Measurements from ENCODE around the gene DENND1A.

Gene DENND1A

GRCh38 chr9:123359106-123359505, 570.8 kb downstream of the DENND1A start:
- DNase-seq = no peak

GRCh38 chr9:123358181-123358905, 571.6 kb downstream of the DENND1A start:
- DNase-seq = no peak

- no peak for DNase-seq
These were observed 572.2 kb downstream of the DENND1A start for GRCh38 chr9:123357743-123358059.

- DNase-seq = no peak
These were observed 572.8 kb downstream of the DENND1A start for GRCh38 chr9:123356851-123357742.

DNA sequence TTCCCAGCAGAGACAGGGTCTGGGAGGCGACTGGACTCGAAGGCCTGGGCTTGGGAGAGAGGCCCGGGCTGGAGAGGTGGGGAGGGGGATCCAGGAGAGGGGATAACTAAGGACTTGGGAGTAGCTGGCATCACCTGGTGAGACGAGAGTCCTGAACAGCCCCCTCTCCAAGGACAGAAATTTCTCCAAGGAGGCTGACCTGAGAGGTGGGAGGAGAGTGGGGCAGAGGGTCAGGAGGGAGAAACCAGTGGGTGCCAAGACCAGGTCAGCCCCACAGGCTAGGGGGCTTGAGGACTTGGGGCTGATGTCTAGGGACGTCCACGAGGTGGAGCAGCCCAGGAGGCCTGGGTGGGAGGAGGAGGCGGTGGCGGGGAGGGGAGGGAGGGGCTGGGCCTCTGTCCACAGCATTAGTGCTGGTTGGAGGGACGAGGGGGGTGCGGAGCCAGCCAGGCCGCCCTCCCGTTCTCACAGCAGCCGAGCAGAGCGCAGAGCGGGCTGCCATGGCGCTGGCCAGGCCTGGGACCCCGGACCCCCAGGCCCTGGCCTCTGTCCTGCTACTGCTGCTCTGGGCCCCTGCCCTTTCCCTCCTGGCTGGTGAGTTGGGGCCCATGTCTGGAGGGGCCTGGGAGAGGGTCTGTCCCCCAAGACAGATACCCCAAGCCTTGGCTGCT, 574.0 kb downstream of the DENND1A start, which contains the start of gene CRB2:
TSS of gene CRB2 (plus strand) at position 437 of the 671 bp plus-strand sequence. CDS start at position 501, 64 bp downstream.
- no peak for DNase-seq

GRCh38 chr9:123354806-123355508, 575.0 kb downstream of the DENND1A start:
- no peak for DNase-seq

DNA sequence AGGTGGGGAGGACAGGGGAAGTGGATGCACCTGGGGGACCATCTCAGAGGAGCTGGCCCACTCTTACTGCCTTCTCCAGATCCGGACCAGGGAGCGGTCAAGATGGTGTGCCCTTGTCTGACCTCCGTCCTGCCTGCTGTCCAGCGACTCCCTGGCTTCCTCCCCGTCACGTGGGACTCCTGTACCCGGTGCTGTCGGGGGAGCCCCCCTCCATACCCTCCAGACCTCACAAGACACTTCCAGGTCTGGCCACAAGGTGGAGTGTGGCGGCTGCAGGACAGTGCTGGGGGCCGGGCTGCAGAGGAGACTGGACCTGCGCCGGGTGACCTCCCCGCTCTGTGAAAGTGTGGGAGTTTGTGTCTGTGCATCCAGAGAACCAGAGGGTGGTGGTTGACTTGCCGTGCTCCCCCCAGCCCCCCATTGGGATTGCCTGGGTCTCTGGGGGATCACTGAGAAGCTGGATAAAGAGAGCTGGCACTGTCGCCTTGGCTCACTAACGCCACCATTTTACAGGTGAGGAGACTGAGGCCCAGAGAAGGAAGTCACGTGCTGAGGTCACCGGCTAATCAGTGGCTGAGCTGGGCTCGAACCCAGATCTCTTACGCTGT, 575.8 kb downstream of the DENND1A start:
- peak; percentile 86 for DNase-seq

- DNase-seq = no peak
These were observed 576.9 kb downstream of the DENND1A start for GRCh38 chr9:123353041-123353440.

- no peak for DNase-seq
These were observed 579.2 kb downstream of the DENND1A start for GRCh38 chr9:123350590-123351310.

GRCh38 chr9:123349691-123350480, 580.0 kb downstream of the DENND1A start:
- DNase-seq = peak; percentile 87

GRCh38 chr9:123349033-123349432, 580.9 kb downstream of the DENND1A start:
- DNase-seq = no peak

- no peak for DNase-seq
These were observed 581.5 kb downstream of the DENND1A start for GRCh38 chr9:123348317-123348992.

- no peak for DNase-seq
These were observed 582.5 kb downstream of the DENND1A start for GRCh38 chr9:123347289-123348060.

DNA sequence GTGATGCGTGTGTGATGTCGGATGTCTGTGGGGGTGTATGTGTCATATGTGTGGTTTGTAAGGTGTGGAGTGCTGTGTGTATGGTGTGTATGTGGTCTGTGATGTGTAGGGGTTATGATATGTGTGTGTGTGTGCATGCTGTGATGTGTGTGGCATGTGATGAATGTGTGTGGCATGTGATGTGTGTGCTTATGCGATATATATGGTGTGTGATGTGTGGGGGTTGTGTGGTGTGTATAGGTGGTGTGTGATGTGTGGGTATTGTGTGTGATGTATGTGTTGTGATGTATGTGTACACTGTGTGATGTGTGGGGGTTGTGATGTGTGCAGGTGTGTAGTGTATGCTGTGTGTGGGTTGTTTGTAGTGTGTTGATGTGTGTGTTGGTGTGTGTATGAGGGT, 583.1 kb downstream of the DENND1A start:
- no peak for DNase-seq

GRCh38 chr9:123346026-123346425, 583.9 kb downstream of the DENND1A start:
- DNase-seq = no peak

GRCh38 chr9:123345567-123345955, 584.4 kb downstream of the DENND1A start:
- DNase-seq = no peak

GRCh38 chr9:123344192-123344949, 585.6 kb downstream of the DENND1A start:
- no peak for DNase-seq

DNA sequence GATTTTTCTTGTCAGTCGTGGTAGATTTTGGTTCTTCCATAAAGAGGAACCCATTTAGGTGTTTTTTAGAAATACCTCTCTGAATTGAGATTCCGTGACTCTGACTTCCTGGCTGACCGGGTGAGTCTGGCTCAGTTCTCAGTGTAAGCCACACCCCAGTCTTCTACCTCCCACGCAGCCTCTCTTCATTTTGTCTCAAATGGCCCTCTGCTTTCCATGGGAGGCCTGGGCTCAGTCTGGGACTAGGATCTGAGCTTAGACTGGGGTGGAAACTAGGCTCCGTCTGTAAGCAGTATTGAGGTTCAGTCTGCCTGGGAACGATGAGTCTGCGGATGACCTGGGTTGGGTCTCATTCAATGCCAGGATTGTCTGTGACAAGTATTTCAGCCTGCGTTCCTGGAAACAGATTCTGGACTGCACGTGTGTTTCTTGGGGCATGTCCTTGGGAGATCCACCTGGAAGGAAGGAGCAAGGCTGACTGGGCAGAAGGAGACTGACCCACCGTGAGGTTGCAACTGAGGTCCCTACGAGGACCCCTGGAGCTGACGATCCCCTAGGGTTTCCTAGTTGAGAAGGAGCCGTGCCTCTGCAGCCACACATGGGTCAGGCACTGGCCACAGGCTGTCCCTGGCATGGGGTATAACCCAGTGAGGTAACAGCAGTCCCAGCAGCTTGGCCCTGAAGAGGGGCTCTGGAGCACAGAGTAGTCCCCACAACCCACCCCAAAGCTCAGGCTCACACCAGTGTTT, 586.3 kb downstream of the DENND1A start:
- DNase-seq = no peak

Data from activated CD8-positive, alpha-beta memory T cell treated with anti-CD3 and anti-CD28 coated beads for 24 hours (primary cell).